OCI-LY7 (cell line): ENCODE measurements around the gene QSOX1. TPM values are rescaled to one million over a fixed set of nuclear protein-coding genes. Genes with fewer than 3 reads are reported as not detected.

Experiments used
- BruUV-seq: library from RNA; stranded (reverse); fragments of 400-500 nt; replicated peaks from 2 replicates; lab custom pipeline; 2021; lab: Mats Ljungman, UMichigan
- CTCF ChIA-PET: fragments of 300-600 bp; sonication (Branson Sonifier 250); formaldehyde crosslinking; loops from one replicate; lab custom pipeline; 2022; ENCODE audit warnings: antibody characterized with exemption; ENCODE audit not compliant: unreplicated experiment; lab: Charles Lee
- POLR2A ChIA-PET: fragments of 300-600 bp; sonication (Branson Sonifier 250); formaldehyde crosslinking; loops from one replicate; lab custom pipeline; 2022; ENCODE audit warnings: antibody characterized with exemption; lab: Charles Lee
- DNase-seq: peaks from one replicate; pipeline ENCODE4 v3.0.0-alpha.2; 2015; ENCODE audit warnings: low spot score
- H2AFZ ChIP-seq: fragments of 200-600 bp; sonication (generic), shearing (Covaris generic); 2 replicates; pipeline ENCODE4 v1.6.1; 2014; ENCODE audit warnings: mild to moderate bottlenecking, antibody characterized with exemption, low read length, moderate library complexity
- H3K27ac ChIP-seq: fragments of 200-600 bp; sonication (generic); 2 replicates; pipeline ENCODE4 v1.5.1; 2014; ENCODE audit warnings: mixed run types, low read depth, mild to moderate bottlenecking, moderate library complexity, low read length, inconsistent platforms; ENCODE audit not compliant: poor library complexity, severe bottlenecking
- H3K36me3 ChIP-seq: fragments of 200-600 bp; sonication (generic); 2 replicates; pipeline ENCODE4 v1.6.1; 2014; ENCODE audit warnings: mild to moderate bottlenecking, antibody characterized with exemption, low read length, moderate library complexity, mixed read lengths; ENCODE audit not compliant: insufficient read depth
- H3K4me1 ChIP-seq: fragments of 200-600 bp; sonication (generic); 2 replicates; pipeline ENCODE4 v1.5.1; 2014; ENCODE audit warnings: mild to moderate bottlenecking, low read length; ENCODE audit not compliant: insufficient read depth, poor library complexity, severe bottlenecking
- H3K4me2 ChIP-seq: fragments of 200-600 bp; sonication (generic); 2 replicates; pipeline ENCODE4 v1.6.1; 2014; ENCODE audit warnings: mild to moderate bottlenecking, low read length
- H3K4me3 ChIP-seq: fragments of 200-600 bp; sonication (generic); 2 replicates; pipeline ENCODE4 v1.5.1; 2014; ENCODE audit warnings: mild to moderate bottlenecking, low read depth, low read length; ENCODE audit not compliant: poor library complexity, severe bottlenecking
- H3K79me2 ChIP-seq: fragments of 200-600 bp; sonication (generic); 2 replicates; pipeline ENCODE4 v1.6.1; 2016; ENCODE audit warnings: low read depth, mild to moderate bottlenecking, low read length, moderate library complexity, mixed read lengths; ENCODE audit not compliant: insufficient read depth
- H3K9me2 ChIP-seq: fragments of 200-600 bp; sonication (generic); 2 replicates; pipeline ENCODE4 v1.6.1; 2016; ENCODE audit warnings: mild to moderate bottlenecking, low read length, mixed read lengths; ENCODE audit not compliant: insufficient read depth
- H3K9me3 ChIP-seq: fragments of 200-600 bp; sonication (generic); 2 replicates; pipeline ENCODE4 v1.6.1; 2014; ENCODE audit warnings: mild to moderate bottlenecking, mixed run types, low read length, mixed read lengths
- H4K20me1 ChIP-seq: fragments of 200-600 bp; sonication (generic); 2 replicates; pipeline ENCODE4 v1.6.1; 2014; ENCODE audit warnings: mild to moderate bottlenecking, antibody characterized with exemption, low read length, moderate library complexity, mixed read lengths; ENCODE audit not compliant: insufficient read depth
- EZH2phosphoT487 ChIP-seq: fragments of 200-600 bp; sonication (generic); IDR thresholded peaks from 2 replicates; pipeline ENCODE4 v1.6.1; 2018; ENCODE audit warnings: low read depth, borderline replicate concordance, mild to moderate bottlenecking, mixed run types, antibody characterized with exemption, low read length, moderate library complexity, mixed read lengths
- intact Hi-C: fragments of 100-400 bp; cut with micrococcal nuclease; formaldehyde crosslinking; loops from one replicate; pipeline ENCODE4 v1.10.0; 2022; ENCODE audit not compliant: unreplicated experiment
- total RNA-seq, 2 experiments: library from RNA; depleted of rRNA in 1 of 2; stranded (reverse); fragments of >200 nt in 1 of 2; shearing (Covaris generic) in 1 of 2; gene quantifications; 2 replicates each; pipeline ENCODE4 v1.2.3, GENCODE V29; 2014 to 2022
- TF ChIP-seq, protein P1 (sequence below): fragments of 200-600 bp; sonication (generic); conservative IDR thresholded peaks from 2 replicates; pipeline ENCODE4 v1.5.1; 2014; ENCODE audit warnings: mild to moderate bottlenecking, antibody characterized with exemption, low read length, moderate library complexity, mixed read lengths

The QSOX1 gene
- total RNA-seq, 2 experiments from 2014 or later = 8.4 to 23.6 TPM

DNA sequence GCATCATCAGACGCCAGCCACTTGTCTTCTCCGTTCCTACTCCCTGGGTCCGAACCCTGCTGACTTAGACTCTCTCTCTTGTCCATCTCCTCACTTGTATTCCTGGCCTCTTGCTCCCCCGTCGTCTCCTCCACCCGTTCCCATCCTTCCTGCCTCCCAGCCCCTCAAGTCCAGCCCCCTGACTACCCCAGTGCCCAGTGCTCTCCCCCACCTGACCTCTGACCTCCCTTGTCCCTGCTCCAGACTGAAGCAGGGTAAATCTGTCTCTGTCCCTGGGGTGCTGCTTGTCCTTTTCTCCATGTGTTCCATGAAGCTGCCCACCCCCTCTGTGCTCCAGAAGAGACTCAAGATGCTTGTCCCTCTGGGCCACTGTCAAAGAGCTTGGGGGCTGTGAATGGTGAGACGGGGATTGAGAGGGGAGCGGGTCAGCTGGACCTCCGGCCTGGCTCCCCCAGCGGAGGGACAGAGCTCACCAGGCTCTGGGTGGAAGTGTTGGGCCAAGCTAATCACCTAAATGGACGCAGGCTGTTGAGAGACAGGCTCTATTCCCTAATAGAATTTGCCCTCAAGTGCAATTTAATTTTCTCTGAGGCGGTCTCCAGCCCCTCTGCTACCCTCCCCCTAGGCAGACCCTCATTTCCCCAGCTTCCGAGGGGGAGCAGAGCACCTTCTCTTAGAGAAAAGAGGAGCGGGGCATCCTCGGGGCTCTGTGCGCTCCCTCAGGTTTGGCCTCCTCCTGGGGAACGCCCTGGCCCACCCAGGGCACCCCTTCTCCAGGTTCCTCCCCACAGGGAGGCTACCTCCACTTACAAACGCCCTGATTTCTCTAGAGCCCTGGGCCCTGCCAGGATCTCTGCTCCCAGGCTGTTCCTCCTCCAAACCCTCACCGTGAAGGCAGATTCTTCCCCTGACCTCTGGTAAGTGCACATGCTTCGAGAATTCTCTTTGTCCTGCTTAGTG, 64.4 kb downstream of the QSOX1 start:
- H4K20me1 ChIP-seq = no peaks in the 10 kb centered on the region
- H3K79me2 ChIP-seq = no peaks in the 10 kb centered on the region
- no peaks in the 10 kb centered on the region for H3K4me1 ChIP-seq
- ChIA-PET POLR2A (no interaction called here), CTCF (no interaction called here)
- H3K9me3 ChIP-seq = no peaks in the 10 kb centered on the region
- TF ChIP-seq, protein P1, sequence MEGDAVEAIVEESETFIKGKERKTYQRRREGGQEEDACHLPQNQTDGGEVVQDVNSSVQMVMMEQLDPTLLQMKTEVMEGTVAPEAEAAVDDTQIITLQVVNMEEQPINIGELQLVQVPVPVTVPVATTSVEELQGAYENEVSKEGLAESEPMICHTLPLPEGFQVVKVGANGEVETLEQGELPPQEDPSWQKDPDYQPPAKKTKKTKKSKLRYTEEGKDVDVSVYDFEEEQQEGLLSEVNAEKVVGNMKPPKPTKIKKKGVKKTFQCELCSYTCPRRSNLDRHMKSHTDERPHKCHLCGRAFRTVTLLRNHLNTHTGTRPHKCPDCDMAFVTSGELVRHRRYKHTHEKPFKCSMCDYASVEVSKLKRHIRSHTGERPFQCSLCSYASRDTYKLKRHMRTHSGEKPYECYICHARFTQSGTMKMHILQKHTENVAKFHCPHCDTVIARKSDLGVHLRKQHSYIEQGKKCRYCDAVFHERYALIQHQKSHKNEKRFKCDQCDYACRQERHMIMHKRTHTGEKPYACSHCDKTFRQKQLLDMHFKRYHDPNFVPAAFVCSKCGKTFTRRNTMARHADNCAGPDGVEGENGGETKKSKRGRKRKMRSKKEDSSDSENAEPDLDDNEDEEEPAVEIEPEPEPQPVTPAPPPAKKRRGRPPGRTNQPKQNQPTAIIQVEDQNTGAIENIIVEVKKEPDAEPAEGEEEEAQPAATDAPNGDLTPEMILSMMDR = no peak
- TF ChIP-seq EZH2phosphoT487 = no peak
- H2AFZ ChIP-seq = no peak overlapping the region
- H3K27ac ChIP-seq = no peak overlapping the region
- no peak for DNase-seq
- no peaks in the 10 kb centered on the region for H3K9me2 ChIP-seq
- no peaks in the 10 kb centered on the region for H3K36me3 ChIP-seq
- H3K4me3 ChIP-seq = no peak overlapping the region
- intact Hi-C loops = no loop called here
- no peak overlapping the region for H3K4me2 ChIP-seq
- no TSS peak for BruUV-seq

- H3K36me3 ChIP-seq = no peaks in the 10 kb centered on the region
- H3K9me2 ChIP-seq = no peaks in the 10 kb centered on the region
- H4K20me1 ChIP-seq = no peaks in the 10 kb centered on the region
- no TSS peak for BruUV-seq
- H3K27ac ChIP-seq = no peak overlapping the region
- ChIA-PET CTCF (no interaction called here), POLR2A (no interaction called here)
- DNase-seq = no peak
- no peak for TF ChIP-seq EZH2phosphoT487
- TF ChIP-seq, protein P1 = no peak
- H2AFZ ChIP-seq = no peak overlapping the region
- H3K9me3 ChIP-seq = no peaks in the 10 kb centered on the region
- no peaks in the 10 kb centered on the region for H3K79me2 ChIP-seq
- H3K4me3 ChIP-seq = no peak overlapping the region
- no peak overlapping the region for H3K4me2 ChIP-seq
- H3K4me1 ChIP-seq = no peaks in the 10 kb centered on the region
- intact Hi-C loops = no loop called here
These were observed 65.1 kb downstream of the QSOX1 start for GRCh38 chr1:180219776-180220175.

GRCh38 chr1:180221462-180221861, 66.8 kb downstream of the QSOX1 start:
- Histone ChIP-seq H3K4me1 (no peaks in the 10 kb centered on the region), H3K4me3 (no peak overlapping the region), H4K20me1 (no peaks in the 10 kb centered on the region), H3K9me3 (no peaks in the 10 kb centered on the region), H3K36me3 (no peaks in the 10 kb centered on the region), H3K27ac (no peak overlapping the region), H3K79me2 (no peaks in the 10 kb centered on the region), H3K4me2 (no peak overlapping the region), H3K9me2 (no peaks in the 10 kb centered on the region), H2AFZ (no peak overlapping the region)
- CTCF ChIA-PET = no interaction called here
- no TSS peak for BruUV-seq
- POLR2A ChIA-PET = no interaction called here
- TF ChIP-seq, protein P1 = no peak
- TF ChIP-seq EZH2phosphoT487 = no peak
- intact Hi-C loops = no loop called here
- no peak for DNase-seq
